Endothelial cell (in vitro differentiated cells): ENCODE results near the gene TSHZ2. TPM values are rescaled to one million over a fixed set of nuclear protein-coding genes. Genes with fewer than 3 reads are reported as not detected.

ENCODE experiments used
- DNase-seq: peaks from one replicate; pipeline ENCODE4 v3.0.0; 2021; ENCODE audit warnings: low spot score
- H3K27ac Mint-ChIP-seq: one replicate; pipeline ENCODE4 v1.8.0; 2021; ENCODE audit warnings: mixed read lengths, inconsistent platforms; ENCODE audit not compliant: unreplicated experiment
- H3K27me3 Mint-ChIP-seq: one replicate; pipeline ENCODE4 v1.8.0; 2021; ENCODE audit warnings: mild to moderate bottlenecking, moderate library complexity, mixed read lengths, inconsistent platforms; ENCODE audit not compliant: unreplicated experiment
- H3K36me3 Mint-ChIP-seq: one replicate; pipeline ENCODE4 v1.8.0; 2021; ENCODE audit warnings: mild to moderate bottlenecking, low read depth, mixed read lengths, inconsistent platforms; ENCODE audit not compliant: unreplicated experiment
- H3K4me1 Mint-ChIP-seq: one replicate; pipeline ENCODE4 v1.8.0; 2021; ENCODE audit warnings: mild to moderate bottlenecking, mixed read lengths, inconsistent platforms; ENCODE audit not compliant: unreplicated experiment
- H3K4me3 Mint-ChIP-seq: one replicate; pipeline ENCODE4 v1.8.0; 2021; ENCODE audit warnings: mild to moderate bottlenecking, mixed read lengths, inconsistent platforms; ENCODE audit not compliant: unreplicated experiment
- H3K9me3 Mint-ChIP-seq: one replicate; pipeline ENCODE4 v1.8.0; 2021; ENCODE audit warnings: mixed read lengths, inconsistent platforms; ENCODE audit not compliant: unreplicated experiment
- CTCF ChIP-seq: fragments of 200-600 bp; sonication (generic); IDR thresholded peaks from one replicate; pipeline ENCODE4 v1.5.0; 2021; ENCODE audit warnings: antibody characterized with exemption; ENCODE audit not compliant: unreplicated experiment
- total RNA-seq: library from RNA; stranded (reverse); fragmentation: NEBNext Ultra II Directional; extraction: Animal tissue kit (Norgen Biotek cat#: 25700); gene quantifications from one replicate; pipeline ENCODE4 v1.2.1, GENCODE V29; 2021; ENCODE audit not compliant: unreplicated experiment

The TSHZ2 gene
- total RNA-seq, 1 donor from 2014 or later, result 2.3 TPM

- H3K4me3 Mint-ChIP-seq, result no peak overlapping the region
- no peak for DNase-seq
Observed at GRCh38 chr20:53099856-53100255, 127.7 kb downstream of the TSHZ2 start.

GRCh38 chr20:53100476-53100911, 128.3 kb downstream of the TSHZ2 start:
- Mint-ChIP-seq H3K4me1 (peaks cover 3% of the 10 kb centered on the region), H3K27me3 (no peaks in the 10 kb centered on the region), H3K27ac (no peak overlapping the region), H3K4me3 (no peak overlapping the region), H3K9me3 (no peaks in the 10 kb centered on the region), H3K36me3 (no peaks in the 10 kb centered on the region)
- TF ChIP-seq CTCF, result no peak
- DNase-seq, result no peak

More at GRCh38 chr20:53099856-53100255, 127.7 kb downstream of the TSHZ2 start:
- H3K4me1 Mint-ChIP-seq, result peaks cover 3% of the 10 kb centered on the region
- H3K27me3 Mint-ChIP-seq, result no peaks in the 10 kb centered on the region
- H3K27ac Mint-ChIP-seq, result no peak overlapping the region
- no peak for TF ChIP-seq CTCF
- H3K36me3 Mint-ChIP-seq, result no peaks in the 10 kb centered on the region
- H3K9me3 Mint-ChIP-seq, result no peaks in the 10 kb centered on the region

GRCh38 chr20:53101992-53102760, 130.0 kb downstream of the TSHZ2 start:
- no peaks in the 10 kb centered on the region for H3K27me3 Mint-ChIP-seq
- no peak for TF ChIP-seq CTCF

GRCh38 chr20:53103124-53103523, 131.0 kb downstream of the TSHZ2 start:
- peaks cover 3% of the 10 kb centered on the region for H3K4me1 Mint-ChIP-seq
- no peak for TF ChIP-seq CTCF
- H3K36me3 Mint-ChIP-seq, result no peaks in the 10 kb centered on the region
- DNase-seq, result no peak
- no peak overlapping the region for H3K27ac Mint-ChIP-seq
- H3K27me3 Mint-ChIP-seq, result no peaks in the 10 kb centered on the region
- H3K4me3 Mint-ChIP-seq, result no peak overlapping the region
- no peaks in the 10 kb centered on the region for H3K9me3 Mint-ChIP-seq

More at GRCh38 chr20:53101992-53102760, 130.0 kb downstream of the TSHZ2 start:
- peaks cover 3% of the 10 kb centered on the region for H3K4me1 Mint-ChIP-seq
- no peaks in the 10 kb centered on the region for H3K9me3 Mint-ChIP-seq
- H3K27ac Mint-ChIP-seq, result no peak overlapping the region
- H3K36me3 Mint-ChIP-seq, result no peaks in the 10 kb centered on the region
- DNase-seq, result no peak
- H3K4me3 Mint-ChIP-seq, result no peak overlapping the region

- Mint-ChIP-seq H3K27me3 (no peaks in the 10 kb centered on the region), H3K4me3 (no peak overlapping the region), H3K36me3 (no peaks in the 10 kb centered on the region), H3K9me3 (no peaks in the 10 kb centered on the region), H3K4me1 (peaks cover 3% of the 10 kb centered on the region), H3K27ac (no peak overlapping the region)
- TF ChIP-seq CTCF, result no peak
- DNase-seq, result no peak
Observed at GRCh38 chr20:53104884-53105283, 132.7 kb downstream of the TSHZ2 start.
